GM18519 (cell line): ENCODE data around the gene ATP10D.
"Not testable (repeated sequence)": the region's sequence is repeated elsewhere in the genome, so short reads cannot be mapped to it uniquely, and the experiment has no call there.

Source experiments
- ATAC-seq: cut with Tn5 transposase; IDR thresholded peaks from one replicate; pipeline ENCODE4 v1.9.1; 2021; ENCODE audit warnings: mild to moderate bottlenecking, moderate library complexity; ENCODE audit not compliant: unreplicated experiment, low FRiP score

ATP10D gene

DNA sequence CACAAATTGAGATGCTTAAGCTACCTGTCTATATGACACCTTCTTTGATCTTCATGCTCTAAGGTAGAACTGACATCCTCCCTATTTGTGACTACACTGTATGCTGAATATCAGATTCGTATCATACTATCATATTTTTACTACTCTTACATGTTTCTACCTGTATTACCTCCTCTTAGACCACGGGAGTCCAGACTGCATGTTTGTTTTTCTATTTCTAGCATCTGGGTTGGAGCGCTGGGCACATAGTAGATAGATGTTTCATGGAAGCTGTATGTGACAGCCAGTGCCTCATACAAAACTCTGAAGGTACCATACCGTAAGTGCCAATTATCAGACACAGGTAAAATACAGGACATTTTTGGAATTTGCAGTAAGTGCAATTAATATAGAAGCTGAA lies 47.6 kb downstream of the ATP10D start:
- ATAC-seq, result no peak

DNA sequence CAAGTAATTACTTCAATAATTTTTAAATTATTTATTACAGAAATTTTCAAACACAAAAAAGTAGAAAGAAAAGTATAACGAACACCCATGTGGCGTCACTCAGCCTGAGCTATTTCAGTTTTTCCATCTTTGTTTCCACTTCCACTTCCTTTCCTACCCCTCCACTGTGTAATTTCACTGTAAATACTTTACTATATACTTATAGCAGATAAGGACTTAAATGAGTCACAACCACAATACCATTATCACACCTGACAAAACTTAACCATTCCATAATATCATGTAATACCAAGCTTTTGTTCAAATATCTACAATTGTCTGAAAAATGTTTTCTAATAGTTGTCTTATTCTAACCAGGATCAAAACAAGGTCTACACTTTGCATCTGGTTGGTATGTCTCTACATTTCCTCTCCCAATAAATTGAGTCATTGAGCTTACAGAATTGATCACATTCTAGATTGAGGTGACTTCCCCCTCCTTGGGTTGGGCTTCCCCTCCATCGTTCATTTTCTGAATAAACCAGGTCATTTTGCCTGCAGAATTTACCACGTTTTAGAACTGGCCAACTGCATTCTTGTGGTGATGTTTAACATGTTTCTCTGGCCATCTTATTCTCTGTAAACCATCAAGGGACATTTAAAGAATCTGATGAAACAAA lies 48.7 kb downstream of the ATP10D start:
- ATAC-seq, result no peak

DNA sequence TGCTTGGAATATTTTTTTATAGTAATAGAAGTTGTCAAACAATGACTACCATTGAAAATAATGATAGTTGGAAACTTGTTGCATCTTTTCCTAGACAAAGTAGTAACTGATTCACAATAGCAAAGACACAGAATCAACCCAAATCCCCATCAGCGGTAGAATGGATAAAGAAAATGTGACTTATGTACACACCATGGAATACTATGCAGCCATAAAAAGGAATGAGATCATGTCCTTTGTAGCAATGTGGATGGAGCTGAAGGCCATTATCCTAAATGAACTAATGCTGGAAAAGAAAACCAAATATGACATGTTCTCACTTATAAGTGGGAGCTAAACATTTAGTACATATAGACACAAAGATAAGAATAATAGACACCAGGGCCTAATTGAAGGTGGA lies 49.7 kb downstream of the ATP10D start:
- no peak for ATAC-seq

DNA sequence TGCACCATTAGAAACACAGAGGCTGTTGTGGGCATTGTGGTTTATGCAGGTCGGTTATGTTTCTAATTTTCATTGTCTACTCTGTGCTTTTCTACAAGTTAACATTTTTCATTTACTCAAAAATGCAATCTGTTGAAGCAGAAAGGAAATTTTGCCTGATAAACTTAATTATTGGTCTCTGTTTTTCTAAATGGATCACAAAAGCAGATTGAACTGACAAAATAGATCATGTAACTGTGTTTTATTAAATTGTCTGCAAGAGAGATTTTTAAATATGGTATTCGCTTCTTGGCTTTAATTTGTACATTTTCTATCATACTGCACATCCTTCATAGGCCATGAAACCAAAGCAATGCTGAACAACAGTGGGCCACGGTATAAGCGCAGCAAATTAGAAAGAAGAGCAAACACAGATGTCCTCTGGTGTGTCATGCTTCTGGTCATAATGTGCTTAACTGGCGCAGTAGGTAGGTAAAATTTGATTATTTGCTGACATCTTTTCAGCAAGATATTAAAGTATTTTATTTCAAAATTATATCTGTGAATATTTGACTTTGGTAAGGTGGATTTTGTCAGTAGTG lies 50.6 kb downstream of the ATP10D start:
- ATAC-seq, result no peak

DNA sequence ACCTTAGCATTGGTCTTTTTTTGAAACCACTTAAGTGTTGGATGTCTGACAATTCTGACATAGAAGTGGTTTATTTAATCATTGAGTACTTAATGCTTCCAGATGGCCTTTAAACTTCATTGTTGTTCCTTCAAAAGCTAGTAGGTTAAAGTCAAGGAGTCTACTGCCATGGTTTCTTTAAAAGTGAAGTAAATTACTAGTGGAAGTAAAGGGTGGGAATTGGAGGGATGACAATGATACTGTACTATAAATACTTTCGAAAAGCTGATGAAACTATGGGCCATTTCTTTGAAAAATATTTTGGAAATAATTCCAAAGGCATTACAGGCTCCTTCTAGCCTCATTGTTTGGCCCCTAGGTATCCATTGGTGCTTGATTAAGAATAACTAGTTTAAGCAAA lies 51.9 kb downstream of the ATP10D start:
- no peak for ATAC-seq

DNA sequence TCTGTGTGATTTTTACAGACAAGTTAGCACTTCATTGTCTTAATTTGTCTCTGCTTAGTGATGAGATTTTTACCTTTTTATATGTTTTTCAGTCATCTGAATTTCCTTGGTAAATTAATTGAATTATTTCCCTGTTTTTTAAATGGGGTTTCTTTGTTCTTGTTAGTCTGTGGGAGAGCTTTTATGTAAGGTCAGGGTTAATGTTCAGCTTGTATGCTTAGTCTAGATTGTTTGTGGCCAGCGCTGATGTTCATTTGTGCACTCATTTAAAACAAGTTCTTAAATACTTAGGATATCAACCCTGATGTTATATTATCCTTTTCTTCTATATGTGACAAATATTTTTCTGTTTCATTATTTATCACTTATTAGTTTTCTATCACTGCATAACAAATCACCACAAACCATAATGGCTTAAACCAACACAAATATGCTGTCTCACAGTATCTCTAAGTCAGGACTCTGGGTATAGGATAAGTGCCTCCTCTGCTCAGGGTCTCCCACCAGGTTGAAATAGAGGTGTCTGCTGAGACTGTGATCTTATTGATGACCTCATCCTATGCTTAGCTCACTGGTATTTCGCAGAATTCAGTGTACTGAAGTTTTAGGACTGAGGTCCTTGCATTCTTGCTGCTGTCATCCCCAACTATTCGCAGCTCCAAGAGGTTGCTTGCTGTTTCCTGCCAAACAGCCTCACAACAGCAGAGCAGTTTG lies 53.2 kb downstream of the ATP10D start:
- no peak for ATAC-seq

DNA sequence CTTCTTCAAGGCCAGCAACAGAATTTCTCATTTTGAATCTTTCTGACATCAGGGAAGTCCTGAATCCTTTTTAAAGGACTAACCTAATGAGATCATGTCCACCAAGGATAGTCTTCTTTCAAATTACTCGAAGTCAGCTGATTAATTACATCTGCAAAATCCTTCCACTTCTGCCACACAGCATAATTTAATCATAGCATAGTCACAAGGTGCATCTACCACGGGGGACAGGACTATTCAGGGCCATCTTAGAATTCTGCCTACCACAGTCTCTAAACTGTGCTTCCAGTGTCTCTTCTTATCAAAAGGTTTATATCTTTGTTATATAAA lies 53.7 kb downstream of the ATP10D start:
- ATAC-seq, result no peak

DNA sequence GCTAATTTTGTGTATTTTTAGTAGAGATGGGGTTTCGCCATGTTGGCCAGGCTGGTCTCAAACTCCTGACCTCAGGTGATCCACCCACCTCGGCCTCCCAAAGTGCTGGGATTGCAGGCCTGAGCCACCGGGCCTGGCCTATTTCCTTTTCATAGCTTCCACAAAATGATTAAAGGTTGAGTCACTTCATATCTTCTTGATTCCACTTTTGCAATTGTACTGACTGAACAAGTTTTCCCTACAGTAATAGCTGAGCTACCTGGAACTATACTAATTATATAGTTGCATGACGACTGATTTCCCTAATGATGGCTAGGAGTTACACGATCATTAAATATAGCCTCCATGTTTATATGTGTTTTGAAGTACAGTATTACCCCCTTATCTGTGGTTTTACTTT lies 57.6 kb downstream of the ATP10D start:
- not testable (repeated sequence) for ATAC-seq

DNA sequence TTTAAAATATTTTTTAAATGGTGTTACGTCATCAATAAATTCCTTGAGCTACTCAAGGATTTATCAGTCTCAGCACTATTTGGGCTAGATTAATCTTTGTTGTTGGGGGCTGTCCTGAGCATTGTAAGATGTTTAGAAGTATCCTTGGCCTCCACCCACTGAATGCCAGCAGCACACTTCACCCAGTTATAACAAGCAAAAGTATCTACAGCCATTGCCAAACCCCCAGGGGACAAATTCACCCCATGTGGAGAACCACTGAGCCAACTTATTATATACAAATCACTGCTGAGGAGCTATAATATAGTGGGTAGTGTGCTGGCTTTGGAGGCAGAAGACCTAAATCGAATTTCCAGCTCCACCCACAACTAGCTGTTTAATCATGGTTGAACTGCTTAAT lies 58.3 kb downstream of the ATP10D start:
- no peak for ATAC-seq

DNA sequence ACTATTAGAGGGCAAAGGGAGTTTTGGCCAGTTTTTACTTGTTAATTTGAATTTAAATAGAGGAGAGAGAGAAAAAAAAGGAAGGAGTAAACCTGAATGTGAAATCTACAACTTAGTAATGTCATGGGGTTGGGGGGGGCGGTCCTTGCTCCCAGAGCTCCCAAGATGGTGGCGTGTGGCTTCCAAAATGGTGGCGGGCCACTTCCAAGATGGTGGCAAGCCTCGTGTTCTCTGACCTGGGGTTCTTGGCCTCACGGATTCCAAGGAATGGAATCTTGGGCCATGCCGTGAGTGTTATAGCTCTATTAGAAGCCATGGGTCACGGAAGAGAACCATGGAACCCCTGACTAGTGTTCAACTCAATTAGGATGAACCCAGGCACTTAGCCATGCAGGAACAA lies 65.3 kb downstream of the ATP10D start:
- ATAC-seq, result not testable (repeated sequence)

DNA sequence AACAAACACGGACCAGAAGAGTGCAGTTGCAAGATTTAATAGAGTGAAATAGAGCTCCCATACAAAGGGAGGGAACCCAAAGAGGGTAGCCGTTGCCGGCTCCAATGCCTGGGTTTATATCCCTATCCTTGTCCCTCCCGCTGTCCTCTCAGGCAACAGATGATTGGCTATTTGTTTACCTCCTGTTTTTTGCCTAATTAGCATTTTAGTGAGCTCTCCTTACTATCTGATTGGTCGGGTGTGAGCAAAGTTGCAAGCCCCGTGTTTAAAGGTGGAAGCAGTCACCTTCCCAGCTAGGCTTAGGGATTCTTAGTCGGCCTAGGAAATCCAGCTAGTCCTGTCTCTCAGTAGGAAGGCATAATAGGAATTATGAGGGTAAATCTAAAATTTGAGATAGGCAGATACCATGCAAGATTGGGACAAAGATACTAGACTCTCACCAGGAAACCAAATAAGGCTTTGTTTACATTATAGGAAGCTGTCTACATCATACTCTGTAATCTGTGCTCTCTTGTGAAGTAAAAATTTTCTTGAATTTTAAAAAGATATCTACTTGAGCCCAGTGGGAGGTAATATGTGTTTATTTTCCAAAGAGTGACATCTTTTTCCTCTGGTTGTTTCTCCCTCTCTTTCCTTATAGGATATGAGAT lies 65.9 kb downstream of the ATP10D start:
- ATAC-seq, result no peak

DNA sequence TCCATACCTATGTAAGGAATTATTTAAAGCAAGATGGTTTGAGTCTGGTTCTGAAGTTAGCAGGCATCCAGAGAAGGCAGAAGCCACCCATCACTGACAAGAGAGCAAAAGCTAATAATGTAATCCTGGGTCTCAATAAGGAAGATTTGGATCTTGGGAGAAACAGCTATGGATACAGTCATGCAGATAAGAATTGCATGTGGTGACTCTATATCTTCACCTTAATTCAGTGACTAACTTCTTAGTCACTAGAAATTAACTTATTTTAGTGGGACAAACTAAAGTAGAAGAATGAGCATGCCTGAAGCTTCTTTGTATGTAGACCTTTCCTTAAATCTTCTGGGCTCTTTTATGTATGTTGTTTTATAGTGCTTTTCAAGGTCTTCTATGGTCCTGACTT lies 66.6 kb downstream of the ATP10D start:
- ATAC-seq, result no peak

DNA sequence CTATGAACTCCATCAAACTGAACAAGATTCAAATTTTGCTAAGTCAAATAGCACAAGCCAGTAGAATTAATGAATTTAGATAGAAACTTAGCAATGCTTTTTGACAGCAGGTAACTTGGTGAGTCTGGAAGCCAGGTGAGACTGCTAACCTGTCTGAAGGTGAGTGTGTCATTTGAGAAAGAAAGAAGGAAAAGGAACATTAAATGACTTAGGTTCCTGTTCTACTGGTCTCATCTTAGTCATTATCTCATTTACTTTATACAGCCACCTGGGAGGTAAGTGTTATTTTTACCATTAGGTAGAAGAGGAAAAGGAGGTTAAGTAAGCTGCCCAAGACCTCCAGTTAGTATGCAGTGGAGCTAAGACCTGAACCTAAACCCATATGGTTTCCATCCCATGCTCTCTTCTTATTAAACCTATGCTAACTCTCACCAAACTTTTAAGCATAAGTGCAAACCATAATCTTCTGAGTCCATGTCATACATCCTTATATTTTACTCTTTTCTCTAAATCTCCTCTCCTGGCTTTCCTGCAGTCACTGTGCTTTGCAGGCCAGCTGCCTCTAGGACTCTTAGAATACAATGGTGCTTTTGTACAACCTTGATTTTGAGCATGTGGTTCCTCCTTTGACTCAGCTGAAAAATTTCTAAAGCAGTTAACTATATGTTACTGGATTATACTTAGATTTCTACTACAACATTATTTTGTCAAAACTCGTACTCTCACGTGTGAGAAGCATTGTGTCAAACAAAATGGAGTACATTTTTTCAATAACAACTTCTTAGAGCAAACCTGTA lies 68.5 kb downstream of the ATP10D start:
- no peak for ATAC-seq

DNA sequence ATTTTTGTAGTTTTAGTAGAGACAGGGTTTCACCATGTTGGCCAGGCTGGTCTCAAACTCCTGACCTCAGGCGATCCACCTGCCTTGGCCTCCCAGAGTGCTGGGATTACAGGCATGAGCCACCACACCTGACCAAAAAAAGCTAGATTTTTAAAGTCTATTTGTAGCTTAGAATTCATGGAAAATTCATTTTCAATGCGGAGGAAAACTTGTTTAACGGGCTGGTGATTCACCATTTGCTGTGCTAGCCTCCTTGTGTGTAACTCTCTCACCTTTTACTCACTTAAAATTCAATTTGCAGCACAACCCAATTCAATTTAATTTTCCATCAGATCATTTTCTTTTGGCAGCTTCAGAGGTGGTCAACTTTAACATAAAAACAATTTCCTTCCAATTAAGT lies 70.8 kb downstream of the ATP10D start:
- ATAC-seq, result not testable (repeated sequence)

DNA sequence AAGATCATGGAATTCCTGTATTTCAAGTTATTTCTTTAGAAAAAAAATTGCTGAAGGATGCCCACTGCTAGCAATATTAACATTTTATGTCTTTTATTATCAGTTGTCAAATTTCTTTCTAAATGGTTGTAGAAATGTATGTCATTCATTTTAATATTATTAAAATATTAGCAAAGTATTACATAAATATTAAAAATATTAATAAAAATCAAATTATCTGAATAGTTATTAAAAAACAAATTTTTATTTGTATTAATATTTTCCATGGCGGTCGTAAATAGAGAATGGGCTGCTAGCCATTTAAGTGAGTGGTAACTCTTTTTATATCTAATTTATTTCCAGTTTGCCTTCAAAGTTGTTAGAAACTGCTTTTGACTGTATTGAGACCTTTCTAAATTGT lies 72.2 kb downstream of the ATP10D start:
- no peak for ATAC-seq

DNA sequence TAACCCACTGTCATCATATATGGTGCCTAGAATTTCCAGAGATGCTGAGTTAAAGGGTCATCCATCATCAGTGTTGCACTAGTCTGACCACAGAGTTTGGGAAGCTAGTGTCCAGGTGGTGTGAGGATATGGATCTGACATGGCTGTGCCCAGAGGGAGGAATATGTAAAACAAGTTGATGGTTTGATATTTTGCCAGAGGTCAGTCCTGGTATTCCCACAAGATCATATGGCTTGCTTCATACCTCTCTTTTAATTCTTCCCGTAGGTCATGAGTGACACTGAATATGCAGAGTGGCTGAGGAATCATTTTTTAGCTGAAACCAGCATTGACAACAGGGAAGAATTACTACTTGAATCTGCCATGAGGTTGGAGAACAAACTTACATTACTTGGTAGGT lies 75.6 kb downstream of the ATP10D start:
- ATAC-seq, result no peak

DNA sequence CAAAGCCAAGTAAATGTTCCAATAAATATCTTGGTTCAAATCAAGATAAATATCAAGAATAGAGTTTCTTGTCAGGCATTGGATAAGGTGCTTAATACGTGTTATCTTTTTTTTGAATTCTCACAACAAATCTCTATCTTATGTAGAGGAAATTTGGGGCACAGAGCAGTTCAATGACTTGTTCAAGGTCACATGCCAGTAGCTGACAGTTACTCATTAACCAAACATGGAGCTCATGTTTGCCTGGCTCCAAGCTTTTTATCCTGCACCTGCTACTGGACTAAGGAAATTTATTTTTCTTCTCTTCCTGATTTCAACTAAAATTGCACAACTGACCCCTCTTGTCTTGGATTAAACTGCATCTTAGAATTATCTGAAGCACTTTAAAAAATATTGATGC lies 76.3 kb downstream of the ATP10D start:
- ATAC-seq, result no peak

DNA sequence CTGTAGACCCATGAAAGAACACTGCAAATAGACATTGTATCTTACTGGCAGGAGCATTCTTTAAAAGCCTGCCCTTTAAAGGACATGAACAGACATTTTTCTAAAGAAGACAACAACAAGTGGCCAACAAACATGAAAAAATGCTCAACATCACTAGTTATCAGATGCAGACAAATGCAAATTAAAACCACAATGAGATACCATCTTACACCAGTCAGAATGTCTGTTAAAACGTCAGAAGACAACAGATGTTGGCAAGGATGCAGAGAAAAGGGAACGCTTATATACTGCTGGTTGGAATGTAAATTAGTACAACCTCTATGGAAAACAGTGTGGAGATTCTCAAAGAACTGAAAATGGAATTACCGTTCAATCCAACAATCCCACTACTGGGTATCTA lies 77.2 kb downstream of the ATP10D start:
- no peak for ATAC-seq

DNA sequence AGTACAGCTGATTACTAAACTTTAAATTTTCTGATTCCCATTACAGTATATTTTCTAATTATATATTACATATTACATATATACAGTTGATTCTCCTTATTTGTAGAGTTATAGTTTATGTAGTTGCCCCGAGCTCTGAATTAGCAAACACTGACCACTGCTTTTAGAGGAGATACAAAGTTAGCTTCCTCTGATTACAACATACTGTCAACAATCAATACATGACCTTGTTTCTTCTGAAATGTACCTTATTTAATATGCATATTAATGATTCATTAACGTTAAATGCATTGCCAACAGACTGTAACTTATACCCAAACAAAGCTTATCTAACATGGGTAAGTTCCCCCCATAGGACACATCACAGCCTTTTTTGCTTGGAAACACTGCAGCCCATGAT lies 81.5 kb downstream of the ATP10D start:
- ATAC-seq, result no peak

DNA sequence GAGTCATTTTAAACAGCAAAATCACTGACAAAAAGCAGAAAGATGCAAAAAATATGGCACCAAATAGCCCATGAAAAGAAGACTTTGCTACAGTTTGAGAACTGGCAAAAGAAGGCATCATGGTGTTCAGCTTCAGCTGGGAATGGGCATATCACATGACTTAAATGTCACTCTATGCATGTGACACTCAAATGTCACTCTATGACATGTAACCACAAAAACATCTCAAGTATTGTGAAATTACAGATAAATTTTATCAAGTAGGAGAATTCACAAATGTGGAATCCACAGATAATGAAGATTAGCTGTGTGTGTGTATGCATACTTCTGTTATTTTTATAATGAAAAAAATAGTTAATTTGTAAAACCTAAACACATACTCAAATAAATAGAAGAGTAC lies 81.9 kb downstream of the ATP10D start:
- ATAC-seq, result no peak

DNA sequence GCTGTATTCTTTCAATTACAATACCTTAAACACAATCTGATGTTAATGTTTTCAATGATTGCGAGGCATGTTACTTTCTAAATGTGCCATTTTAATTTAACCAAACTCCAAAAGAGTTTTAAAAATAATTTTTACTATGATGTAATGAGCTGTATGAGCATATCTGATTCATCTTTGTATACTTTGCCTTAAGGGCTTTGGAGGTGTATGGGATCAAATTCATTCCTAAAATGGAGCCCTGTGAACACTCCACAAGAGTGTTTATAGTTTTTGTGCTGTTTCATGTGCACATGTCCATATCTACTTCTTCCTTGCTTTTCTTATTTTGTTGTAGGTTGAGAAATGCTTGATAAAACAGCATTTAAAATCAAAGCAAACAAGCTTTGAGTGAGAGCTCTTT lies 82.4 kb downstream of the ATP10D start:
- ATAC-seq, result no peak
